H1 (cell line): Measurements from ENCODE around the gene YIPF1.
"Not testable (repeated sequence)": the region's sequence is repeated elsewhere in the genome, so short reads cannot be mapped to it uniquely, and the experiment has no call there.

Experiments used
- CTCF ChIP-seq, 3 experiments: IDR thresholded peaks; 1 replicate in 2 of 3; 2 replicates in 1 of 3; pipeline versions ENCODE4 v1.5.1 to v1.6.1; 2011; ENCODE audit warnings: low read length in 3 of 3, mild to moderate bottlenecking in 3 of 3, inconsistent platforms in 2 of 3, low read depth in 1 of 3, moderate library complexity in 1 of 3; ENCODE audit not compliant: insufficient read depth in 1 of 3; ENCODE audit errors: control extremely low read depth in 1 of 3
- EGR1 ChIP-seq: IDR thresholded peaks from 2 replicates; pipeline ENCODE4 v1.6.1; 2011; ENCODE audit warnings: low read depth, low read length, borderline replicate concordance
- JUND ChIP-seq: IDR thresholded peaks from 2 replicates; pipeline ENCODE4 v1.6.1; 2011; ENCODE audit warnings: mild to moderate bottlenecking, improper control_type of control experiment, low read length
- POLR2A ChIP-seq, 2 experiments: IDR thresholded peaks; 1 replicate in 1 of 2; 2 replicates in 1 of 2; pipeline ENCODE4 v1.6.1; 2011; ENCODE audit warnings: low read depth in 2 of 2, low read length in 2 of 2, mild to moderate bottlenecking in 2 of 2; ENCODE audit errors: control extremely low read depth in 1 of 2
- POLR2AphosphoS5 ChIP-seq: IDR thresholded peaks from 2 replicates; pipeline ENCODE4 v1.6.1; 2011; ENCODE audit warnings: low read depth, low read length
- SRF ChIP-seq: IDR thresholded peaks from 2 replicates; pipeline ENCODE4 v1.6.1; 2011; ENCODE audit warnings: mild to moderate bottlenecking, low read depth, low read length, moderate library complexity
- ZNF274 ChIP-seq: IDR thresholded peaks from 2 replicates; pipeline ENCODE4 v1.7.0; 2012; ENCODE audit warnings: low read length, borderline replicate concordance; ENCODE audit errors: extremely low read depth

- not testable (repeated sequence) for TF ChIP-seq CTCF (IDR thresholded peaks at IDR 0.05; ENCODE audit: control extremely low read depth in 1 of 3, insufficient read depth in 1 of 3, low read depth in 1 of 3, low read length in 3 of 3); EGR1; ZNF274; JUND; SRF; POLR2AphosphoS5; POLR2A (IDR thresholded peaks at IDR 0.05; ENCODE audit: control extremely low read depth in 1 of 2, low read depth in 2 of 2, low read length in 2 of 2)
Observed at GRCh38 chr1:53883600-53883999, 6.0 kb downstream of the YIPF1 start.
